DMS153 treated with DMSO at 0.1 percent for 48 hours (cell line): ENCODE measurements around the gene ZNF821.
"Not testable (repeated sequence)": the region's sequence is repeated elsewhere in the genome, so short reads cannot be mapped to it uniquely, and the experiment has no call there.

Experiments used
- DNase-seq: peaks from one replicate; lab custom pipeline; 2025; ENCODE audit not compliant: unreplicated experiment; lab: John Stamatoyannopoulos, UW

ZNF821 gene

DNA sequence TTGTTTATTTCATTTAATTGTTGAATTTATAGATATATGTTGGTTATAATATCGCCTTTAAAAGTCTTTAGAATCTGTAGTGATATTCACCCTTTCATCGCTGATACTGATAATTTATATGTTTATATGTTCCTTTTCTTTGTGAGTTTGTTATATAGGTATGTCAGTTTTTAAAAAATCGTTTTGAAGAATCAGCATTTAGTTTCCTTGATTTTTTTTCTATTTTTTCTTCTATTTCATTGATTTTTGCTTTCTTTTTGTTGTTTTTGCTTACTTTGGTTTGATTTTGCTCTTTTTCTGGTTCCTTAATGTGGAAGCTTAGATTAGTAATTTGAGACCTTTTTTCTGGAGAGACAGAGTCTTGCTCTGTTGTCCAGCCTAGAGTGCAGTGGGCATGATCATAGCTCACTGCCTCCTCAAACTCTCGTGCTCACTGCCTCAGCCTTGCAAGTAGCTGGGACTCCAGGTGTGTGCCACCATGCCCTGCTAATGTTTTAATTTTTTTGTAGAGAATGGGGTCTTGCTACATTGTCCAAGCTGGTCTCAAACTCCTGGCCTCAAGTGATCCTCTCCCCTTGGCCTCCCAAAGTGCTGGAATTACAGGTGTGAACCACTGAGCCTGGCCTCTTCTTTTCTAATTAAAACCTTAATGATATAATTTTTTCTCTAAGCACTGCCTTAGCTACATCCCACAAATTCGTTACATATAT, 18.8 kb upstream of the ZNF821 start:
- no peak for DNase-seq

DNA sequence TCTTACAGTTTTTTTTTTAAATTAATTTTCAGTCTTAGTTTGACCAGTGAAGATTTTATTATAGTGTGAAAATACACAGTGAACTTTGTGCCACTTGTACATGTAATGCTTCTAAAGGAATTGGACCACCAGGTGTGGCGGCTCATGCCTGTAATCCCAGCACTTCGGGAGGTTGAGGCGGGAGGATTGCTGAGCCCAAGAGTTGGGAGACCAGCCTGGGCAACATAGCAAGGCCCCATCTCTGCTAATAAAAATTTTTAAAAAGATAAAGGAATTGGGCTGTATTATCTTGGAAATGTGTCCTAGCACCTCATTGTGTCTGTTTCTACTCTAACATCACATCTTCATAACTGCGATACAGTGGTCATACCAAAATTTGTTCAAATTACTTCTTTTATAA, 15.2 kb upstream of the ZNF821 start:
- DNase-seq, result no peak

DNA sequence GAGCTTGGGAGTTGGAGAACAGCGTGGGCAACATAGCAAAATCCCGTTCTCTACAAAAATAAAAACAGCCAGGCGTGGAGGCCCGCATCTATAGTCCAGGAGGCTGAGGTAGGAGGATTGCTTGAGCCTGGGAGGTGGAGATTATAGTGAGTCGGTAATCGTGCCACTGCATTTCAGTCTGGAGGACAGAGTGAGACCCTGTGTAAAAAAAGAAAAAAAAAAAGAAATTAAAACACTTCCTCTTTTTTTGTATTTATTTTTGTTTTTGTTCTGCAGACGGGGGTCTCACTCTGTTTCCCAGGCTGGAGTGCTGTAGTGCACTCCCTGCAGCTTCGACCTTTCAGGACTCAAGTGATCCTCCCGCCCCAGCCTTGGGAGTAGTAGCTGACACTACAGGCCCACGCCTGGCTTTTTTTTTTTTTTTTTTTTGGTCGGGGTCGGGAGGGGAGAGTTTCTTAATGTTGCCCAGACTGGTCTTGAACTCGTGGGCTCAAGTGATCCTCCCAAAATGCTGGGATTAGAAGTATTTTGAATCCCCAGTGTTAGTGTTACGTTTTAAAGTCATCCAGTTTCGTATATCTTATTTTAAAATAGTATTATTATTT, 12.9 kb upstream of the ZNF821 start:
- no peak for DNase-seq

DNA sequence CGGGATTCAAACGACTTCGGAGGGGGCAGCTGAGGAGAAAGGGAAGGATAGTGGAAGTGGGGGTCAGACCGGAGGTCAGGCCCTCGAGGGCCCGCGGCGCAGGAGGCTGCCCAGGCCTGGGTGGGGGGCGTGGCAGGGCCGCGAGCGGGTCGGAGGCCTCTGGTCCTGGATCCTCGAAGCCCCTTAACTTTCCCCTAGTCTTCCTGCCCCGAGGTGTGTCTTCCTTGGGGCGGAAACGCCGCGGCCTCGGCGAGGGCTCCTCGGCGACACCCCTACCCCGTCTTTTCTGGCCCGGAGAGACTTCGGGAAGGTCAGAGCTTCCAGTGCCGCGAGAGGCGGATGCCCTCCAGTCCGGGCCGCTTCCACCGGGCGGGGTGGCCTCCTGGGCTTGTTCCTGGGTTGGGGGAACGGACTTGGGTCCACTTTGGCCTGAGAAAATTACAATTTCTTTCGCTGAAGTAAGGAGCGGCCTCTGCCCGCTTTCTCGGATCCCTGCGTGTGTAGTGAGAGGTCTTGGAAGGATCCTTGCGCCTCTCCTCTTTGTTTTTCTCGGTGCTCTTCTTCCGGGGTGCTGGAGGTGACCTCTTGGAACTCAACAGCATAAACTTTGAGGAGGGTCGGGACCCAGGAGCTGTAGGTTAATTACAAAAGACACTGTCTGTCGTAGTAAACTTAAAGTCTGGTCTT, 11.8 kb upstream of the ZNF821 start:
- DNase-seq, result peak; percentile 3

DNA sequence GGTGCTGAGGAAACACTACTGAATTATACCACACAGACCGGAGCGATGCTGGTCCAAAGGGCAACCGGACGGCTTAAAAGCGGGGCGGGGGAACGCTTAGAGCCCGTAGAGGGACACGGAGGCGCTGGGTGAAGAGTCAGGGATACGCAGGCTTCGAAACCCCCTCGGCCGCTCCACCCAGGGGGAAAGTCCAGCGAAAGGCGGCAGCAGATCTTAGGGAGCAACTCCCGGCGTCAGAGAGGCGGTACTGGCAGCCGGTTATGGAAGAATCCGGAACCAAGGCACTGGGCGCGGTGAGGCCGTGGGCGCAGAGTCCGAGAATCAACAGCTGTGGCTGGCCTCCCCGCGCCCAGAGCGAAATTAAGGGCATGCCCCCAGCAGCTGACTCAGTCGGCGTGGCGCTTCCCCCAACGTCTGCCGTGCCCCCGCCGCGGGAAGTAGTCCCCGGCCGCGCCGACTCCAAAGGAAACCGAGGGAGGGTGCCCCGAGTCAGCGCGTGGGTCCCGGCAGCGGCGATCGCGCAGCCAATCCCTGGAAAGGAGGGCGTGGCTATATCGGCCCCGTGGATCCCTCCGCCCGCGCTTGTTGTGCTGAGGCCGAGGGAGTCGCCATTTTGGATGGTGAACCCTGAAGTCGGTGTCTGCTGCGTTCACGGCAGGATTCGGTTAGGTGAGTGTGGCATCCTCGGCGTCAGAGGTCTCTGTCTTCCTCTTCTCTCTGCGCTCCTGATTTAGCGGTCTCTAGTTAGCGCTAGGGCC, 11.1 kb upstream of the ZNF821 start, which contains the start of gene IST1:
Gene IST1 (plus strand): TSS at position 611 of the 758 bp plus-strand sequence. CDS start 20,110 bp downstream, outside the sequence.
- peak; percentile 95 for DNase-seq

DNA sequence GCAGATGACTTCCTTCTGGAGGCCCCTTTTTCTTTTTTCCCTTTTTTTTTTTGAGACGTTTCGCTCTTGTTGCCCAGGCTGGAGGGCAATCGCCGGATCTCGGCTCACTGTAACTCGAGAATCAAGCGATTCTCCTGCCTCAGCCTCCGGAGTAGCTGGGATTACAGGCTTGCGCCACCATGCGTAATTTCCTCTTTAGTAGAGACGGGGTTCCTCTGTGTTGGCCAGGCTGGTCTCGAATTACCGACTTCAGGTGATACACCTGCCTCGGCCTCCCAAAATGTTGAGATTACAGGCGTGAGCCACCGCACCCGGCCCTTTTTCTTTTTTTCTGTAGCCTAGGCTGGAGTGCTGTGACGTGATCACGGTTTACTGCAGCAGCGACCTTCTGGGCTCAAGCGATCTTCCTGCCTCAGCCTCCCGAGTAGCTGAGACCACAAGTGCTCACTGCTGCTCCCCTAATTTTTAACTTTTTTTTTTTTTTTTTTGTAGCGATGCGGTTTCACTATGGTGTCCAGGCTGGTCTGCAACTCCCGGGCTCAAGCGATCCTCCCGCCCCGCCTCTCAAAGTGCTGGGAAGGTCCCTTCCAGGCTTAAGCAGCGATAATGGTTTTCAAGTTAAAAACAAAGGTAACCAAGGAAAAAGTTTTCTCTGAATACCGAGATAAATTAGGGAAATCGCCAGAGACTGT, 10.4 kb upstream of the ZNF821 start:
- DNase-seq, result peak; percentile 23

DNA sequence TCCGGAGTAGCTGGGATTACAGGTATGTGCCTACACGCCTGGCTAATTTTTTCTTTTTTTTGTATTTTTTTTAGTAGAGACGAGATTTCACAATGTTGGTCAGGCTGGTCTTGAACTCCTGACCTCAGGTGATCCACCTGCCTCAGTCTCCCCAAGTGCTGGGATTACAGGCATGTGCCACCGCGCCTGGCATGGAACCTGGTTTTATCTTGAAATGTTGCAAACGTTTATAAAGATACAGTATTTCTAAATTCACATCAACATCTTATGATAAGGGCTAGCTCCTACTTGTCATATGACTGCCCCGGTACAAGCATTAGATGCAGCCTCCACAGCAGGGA, 9.9 kb upstream of the ZNF821 start:
- DNase-seq, result no peak

DNA sequence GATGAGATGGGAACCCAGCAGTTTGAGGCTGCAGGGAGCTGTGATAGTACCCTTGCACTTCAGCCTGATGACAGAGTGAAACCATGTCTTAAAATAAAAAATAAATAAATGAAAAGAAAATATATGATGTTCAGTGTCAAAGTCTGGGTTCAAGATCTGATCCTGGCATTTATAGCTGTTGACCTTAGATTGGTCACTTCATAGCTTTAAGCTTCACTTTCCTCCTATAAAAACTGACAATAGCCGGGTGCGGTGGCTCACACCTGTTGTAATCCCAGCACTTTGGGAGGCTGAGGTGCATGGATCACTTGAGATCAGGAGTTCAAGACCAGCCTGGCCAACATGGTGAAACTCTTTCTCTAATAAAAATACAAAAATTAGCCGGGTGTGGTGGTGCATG, 5.2 kb upstream of the ZNF821 start:
- DNase-seq, result no peak

DNA sequence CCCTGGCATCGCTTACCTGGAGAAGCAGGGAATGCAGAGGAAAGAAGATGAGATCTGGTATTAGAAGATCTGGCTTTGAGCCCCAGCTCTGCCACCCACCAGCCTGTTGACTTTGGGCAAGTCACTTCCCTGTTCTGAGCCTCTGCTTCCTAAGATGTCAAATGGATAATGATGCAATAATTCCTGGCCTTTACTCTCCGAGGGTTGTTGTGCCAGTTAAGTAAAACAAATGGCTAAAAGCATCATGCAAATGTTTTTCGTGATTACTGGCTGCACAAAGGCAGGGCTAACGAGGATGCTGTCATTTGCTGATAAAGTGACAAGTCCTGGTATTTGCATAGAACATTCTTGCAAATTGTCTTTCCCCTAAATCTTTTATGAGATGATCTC, 1.3 kb upstream of the ZNF821 start:
- DNase-seq, result no peak

DNA sequence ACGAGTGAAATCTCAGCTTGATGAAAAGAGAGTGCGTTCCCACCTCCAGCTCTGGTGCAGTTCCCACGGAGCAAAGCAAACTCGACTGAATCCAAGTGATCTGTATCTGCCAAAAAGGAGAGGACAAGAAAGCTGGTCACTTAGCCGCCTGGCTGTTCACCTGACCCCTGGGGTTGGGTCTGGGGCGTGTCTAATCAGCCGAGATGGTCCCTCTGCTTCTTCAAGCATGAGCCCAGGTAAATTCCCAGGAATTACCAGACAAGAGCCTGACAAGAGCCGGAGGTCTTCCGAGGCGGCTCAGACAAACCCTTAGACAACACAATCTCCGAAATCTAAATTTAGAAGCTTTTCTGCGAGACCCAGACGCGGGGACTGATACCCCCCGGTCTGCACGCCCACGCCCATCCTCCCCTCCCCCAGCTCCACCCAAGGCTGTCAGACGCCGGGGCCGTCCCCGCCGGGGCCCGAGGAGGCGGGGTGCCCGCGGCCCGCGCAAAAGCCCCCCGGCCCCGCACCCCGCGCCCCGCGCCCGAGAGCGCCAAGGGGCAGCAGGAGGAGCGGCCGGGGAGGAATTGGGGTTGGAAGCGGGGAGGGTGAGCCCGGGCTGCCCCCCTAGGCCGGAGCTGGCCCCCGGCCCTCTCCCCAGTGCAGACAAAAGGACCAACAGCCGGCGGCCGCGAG, 674 bp downstream of the ZNF821 start:
- DNase-seq, result peak; percentile 21

DNA sequence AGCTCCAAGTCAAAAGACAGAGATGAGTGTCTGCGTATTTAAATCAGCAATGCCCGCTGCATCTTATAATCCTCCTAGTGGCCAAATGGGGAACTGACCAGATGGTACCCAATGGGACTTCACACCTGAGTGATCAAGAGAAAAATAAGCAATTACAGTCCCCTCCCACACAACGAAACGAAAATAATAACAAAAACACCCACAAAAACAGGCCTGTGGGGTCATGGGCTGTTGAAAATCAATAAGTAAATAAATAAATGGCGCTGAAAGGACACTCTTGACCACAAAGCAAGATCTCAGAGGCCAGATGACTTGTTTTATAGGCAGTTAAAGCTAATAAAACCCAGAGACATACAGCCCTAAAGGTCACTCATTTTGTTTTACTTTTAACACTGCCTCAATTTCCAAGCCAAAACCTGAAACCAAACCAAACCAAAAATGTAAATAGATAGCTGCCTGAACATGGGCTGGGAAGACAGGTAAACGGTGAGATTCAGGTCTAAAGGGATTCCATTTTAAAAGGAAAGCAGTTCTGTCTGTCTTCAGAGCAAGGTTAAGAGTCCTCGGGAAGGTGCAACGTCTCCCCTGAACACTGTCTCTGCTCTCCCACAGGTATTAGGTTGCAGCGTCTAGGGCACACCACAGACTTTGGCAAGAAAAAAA, 1.3 kb downstream of the ZNF821 start:
- peak; percentile 61 for DNase-seq

DNA sequence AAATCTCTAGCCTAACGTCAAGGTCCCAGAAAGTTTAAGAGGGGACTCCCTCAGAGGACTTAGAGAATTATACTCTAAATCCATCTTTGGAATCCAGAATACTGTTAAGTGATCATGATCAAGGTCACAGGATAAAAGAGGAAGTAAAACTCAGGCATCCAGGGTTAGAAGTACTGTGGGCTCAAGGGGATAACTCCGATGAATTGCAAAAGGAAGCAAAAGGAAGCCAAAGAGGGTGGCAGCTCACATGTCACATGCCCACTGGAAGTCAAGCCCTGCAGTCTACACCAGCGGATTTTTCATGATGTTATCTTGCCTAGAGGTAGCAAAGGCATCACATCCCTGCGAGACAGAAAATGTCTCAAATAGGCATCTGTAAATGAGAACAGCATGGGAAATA, 3.8 kb downstream of the ZNF821 start:
- no peak for DNase-seq

DNA sequence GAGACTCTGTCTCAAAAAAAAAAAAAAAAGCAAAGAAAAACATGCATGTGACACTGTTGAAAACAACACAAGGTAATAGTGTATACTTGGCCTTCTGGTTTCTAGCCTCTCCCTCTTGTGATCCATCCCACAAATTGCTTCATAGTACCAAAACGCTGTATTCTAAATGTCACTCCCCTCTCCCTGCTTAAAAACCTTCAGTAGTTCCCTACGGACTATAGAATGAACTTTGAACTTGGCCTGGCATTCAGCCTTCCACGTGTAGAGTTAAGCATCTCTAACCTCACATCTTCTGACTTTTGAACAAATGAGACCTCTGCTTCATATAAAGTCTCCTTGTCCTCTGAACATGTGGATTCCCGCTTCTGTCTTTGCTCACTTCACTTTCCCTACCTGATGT, 5.1 kb downstream of the ZNF821 start:
- no peak for DNase-seq

DNA sequence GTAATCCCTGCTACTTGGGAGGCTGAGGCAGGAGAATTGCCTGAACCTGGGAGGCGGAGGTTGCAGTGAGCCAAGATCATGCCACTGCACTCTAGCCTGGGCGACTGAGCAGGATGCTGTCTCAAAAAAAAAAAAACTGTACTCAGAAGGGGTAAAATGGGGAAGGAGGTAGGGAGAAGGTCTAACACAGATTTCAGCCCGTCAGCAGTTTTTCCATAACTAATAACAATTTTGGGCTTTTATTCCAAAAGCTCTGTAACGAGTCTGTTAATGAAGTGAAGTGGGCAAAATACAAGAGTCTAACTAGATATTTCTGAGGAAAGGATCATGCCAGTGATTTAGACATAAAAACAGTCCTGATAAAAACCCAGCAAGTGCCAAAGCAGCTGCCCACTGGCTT, 10.8 kb downstream of the ZNF821 start:
- DNase-seq, result no peak

DNA sequence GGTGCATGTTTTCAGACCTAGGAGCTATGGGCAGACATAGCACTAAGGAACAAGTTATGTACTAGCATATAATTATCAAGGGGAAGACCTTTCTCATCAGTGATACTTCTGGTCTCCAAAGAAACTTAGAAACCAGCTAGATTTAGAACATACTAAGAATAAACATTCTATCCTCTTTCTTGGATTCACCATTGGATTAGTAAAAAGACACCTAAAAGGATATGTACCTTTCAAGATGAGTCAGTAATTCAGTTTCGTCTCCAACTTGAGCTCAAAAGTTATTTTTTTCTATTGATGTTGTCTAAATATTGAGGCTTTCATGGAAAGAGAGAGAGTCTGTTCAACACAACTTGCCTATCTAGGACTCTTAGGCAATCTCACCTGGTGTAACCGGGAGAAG, 13.2 kb downstream of the ZNF821 start:
- DNase-seq, result no peak

DNA sequence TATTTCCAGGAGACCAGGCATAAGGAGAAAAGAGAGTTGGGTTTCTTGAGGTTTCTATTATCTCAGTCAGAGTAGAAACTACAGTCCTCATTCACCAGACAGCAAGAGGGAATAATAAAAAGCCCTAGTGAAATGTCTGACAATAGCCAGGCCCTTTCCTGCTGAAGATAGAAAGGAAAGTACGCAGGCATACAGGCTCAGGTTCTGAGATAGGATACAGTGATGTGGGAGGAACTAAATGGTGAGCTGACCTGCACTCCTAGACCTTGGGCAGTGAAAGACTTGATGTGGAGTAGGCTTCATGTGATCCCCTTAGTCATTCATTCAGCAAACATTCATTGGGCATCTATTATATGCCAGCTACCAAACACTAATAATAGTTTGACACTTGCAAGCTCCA, 14.9 kb downstream of the ZNF821 start:
- DNase-seq, result no peak

DNA sequence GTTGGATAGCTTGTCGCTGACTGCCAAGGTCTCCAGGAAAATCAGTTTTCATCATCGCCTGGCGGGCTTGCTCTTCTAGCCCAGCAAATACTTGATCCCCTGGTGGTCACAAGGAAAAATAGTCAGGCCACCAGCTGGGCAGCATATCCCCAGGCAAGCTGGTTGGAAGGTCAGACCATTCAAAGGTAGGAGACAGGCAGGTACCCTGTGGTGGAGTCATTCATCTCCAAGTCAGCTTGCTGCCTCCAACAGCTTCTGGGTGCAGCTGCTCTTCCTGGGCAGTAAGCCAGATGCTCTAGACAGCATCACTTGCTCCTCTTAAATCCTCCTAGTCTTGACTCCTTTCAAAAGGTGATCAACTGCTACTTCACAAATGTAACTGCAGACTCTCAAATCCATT, 16.0 kb downstream of the ZNF821 start:
- no peak for DNase-seq

DNA sequence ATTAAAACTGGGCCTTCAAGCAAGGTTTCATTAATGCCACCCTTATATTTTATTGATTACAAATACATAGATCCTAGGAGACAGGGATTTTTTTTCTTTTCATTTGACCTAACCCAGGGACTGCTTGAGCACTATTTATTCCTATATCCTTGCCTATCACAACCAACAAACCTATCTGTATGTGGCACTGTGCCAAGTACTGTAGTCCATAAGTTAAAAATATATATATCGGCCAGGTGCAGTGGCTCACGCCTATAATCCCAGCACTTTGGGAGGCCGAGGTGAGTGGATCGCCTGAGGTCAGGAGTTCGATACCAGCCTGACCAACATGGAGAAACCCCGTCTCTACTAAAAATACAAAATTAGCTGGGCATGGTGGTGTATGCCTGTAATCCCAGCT, 16.8 kb downstream of the ZNF821 start:
- not testable (repeated sequence) for DNase-seq

DNA sequence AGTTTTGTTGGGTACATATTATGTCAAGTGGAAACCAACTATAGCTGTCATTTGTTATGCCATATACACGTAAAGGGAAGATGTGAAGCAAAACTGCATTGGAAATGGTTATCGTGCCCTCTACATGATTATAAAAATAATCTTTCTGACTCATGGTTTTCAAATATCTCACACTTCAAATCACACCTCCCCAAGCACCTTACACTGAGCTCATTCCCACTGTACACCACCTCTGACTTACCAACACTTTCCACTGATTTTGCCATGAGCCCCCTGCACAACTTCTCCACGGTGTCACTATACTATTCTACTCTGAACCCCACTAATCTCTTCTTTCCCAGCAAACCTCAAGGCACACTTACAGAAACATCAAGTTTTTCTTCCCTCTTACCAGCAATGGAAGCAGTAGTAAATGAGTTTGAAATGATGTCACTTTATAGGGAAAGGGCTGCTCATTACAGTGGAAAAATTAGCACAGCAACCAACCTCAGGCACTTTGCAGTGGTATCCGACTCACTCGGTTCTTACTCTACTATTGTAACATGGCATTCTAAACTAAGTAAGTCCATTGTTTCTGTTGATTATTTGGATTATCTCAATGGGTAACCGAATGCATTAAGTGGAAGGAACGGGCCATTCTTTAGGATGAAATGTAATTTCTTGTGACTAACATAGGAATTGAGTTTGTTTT, 18.7 kb downstream of the ZNF821 start:
- no peak for DNase-seq
